Fibroblast of the aortic adventitia (primary cell): ENCODE data around the gene MEGF10. TPM values are rescaled to one million over a fixed set of nuclear protein-coding genes. Genes with fewer than 3 reads are reported as not detected.

ENCODE experiments used
- DNase-seq: peaks from one replicate; pipeline ENCODE4 v3.0.0-alpha.2; 2010; ENCODE audit warnings: low read depth
- H3K4me3 ChIP-seq: 2 replicates; pipeline ENCODE4 v1.5.1; 2011; ENCODE audit warnings: low read depth, mild to moderate bottlenecking, control low read depth, low read length, moderate library complexity
- total RNA-seq: library from RNA; depleted of rRNA; stranded (reverse); fragments of >200 nt; gene quantifications from 2 replicates; pipeline ENCODE4 v1.2.3, GENCODE V29; 2012; ENCODE audit warnings: low replicate concordance
- TF ChIP-seq, protein P1 (sequence below): IDR thresholded peaks from 2 replicates; pipeline ENCODE4 v1.5.1; 2011; ENCODE audit warnings: mild to moderate bottlenecking, low read length, control low read depth, inconsistent platforms; ENCODE audit not compliant: insufficient read depth

Gene MEGF10
- total RNA-seq, 1 donor: not detected

- TF ChIP-seq, protein P1, sequence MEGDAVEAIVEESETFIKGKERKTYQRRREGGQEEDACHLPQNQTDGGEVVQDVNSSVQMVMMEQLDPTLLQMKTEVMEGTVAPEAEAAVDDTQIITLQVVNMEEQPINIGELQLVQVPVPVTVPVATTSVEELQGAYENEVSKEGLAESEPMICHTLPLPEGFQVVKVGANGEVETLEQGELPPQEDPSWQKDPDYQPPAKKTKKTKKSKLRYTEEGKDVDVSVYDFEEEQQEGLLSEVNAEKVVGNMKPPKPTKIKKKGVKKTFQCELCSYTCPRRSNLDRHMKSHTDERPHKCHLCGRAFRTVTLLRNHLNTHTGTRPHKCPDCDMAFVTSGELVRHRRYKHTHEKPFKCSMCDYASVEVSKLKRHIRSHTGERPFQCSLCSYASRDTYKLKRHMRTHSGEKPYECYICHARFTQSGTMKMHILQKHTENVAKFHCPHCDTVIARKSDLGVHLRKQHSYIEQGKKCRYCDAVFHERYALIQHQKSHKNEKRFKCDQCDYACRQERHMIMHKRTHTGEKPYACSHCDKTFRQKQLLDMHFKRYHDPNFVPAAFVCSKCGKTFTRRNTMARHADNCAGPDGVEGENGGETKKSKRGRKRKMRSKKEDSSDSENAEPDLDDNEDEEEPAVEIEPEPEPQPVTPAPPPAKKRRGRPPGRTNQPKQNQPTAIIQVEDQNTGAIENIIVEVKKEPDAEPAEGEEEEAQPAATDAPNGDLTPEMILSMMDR: no peak
- H3K4me3 ChIP-seq: no peak overlapping the region
- no peak for DNase-seq
These were observed 122.1 kb downstream of the MEGF10 start for GRCh38 chr5:127412698-127413097.

GRCh38 chr5:127415034-127415433 lies 124.4 kb downstream of the MEGF10 start:
- H3K4me3 ChIP-seq: no peak overlapping the region
- TF ChIP-seq, protein P1: no peak
- no peak for DNase-seq

DNA sequence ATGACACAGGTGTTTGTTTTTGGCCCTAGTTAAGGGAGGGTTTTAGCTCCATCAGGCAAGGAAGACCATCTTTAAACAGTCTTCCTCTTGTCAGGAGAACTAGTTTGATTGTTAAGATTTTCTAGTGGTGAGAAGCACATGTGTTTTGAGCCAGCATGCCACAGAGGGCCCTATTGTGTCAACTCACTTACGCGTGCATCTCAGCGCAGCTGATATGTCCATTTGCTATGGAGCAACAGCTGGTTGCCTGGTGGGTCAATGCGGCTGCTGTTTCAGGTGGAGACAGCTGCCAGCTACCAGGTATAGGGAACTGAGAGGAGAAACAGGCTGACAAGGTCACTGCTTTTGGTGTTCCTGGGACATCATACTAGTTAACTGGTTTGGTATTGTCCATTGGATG lies 126.3 kb downstream of the MEGF10 start:
- no peak overlapping the region for H3K4me3 ChIP-seq
- DNase-seq: no peak
- TF ChIP-seq, protein P1: no peak

GRCh38 chr5:127417528-127417927 lies 126.9 kb downstream of the MEGF10 start:
- no peak for DNase-seq
- no peak overlapping the region for H3K4me3 ChIP-seq
- TF ChIP-seq, protein P1: no peak

DNA sequence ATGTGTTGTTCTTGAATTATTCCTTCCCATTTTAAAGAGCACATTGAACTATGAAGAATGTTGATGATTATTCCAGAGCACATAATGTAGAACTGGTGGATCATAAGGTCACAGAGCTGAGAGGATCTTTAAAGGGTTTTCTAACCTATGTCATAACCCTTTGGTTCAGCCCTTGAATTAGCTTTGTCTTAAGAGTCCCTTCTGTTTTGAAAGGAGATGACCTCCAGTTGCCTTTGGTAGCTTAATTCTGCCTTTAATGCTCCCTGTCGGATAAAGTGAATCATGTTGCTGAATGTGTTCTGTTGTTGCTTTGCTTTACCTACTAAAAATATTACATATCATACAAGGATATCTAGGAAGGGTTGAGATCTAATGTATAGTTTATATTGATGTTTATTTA lies 127.8 kb downstream of the MEGF10 start:
- DNase-seq: no peak
- no peak overlapping the region for H3K4me3 ChIP-seq
- TF ChIP-seq, protein P1: no peak

- no peak for DNase-seq
- TF ChIP-seq, protein P1: no peak
These were observed 128.5 kb downstream of the MEGF10 start for GRCh38 chr5:127418974-127419682.

GRCh38 chr5:127419683-127420257 lies 129.2 kb downstream of the MEGF10 start:
- TF ChIP-seq, protein P1: no peak
- no peak overlapping the region for H3K4me3 ChIP-seq
- DNase-seq: no peak

More at GRCh38 chr5:127418974-127419682, 128.5 kb downstream of the MEGF10 start:
- H3K4me3 ChIP-seq: no peak overlapping the region
